Measurements from ENCODE around the gene TAS2R38. TPM values are rescaled to one million over a fixed set of nuclear protein-coding genes. Genes with fewer than 3 reads are reported as not detected.

Gene TAS2R38
- total RNA-seq, 1 donor from 2014 or later, result not detected

- no peak for FAIRE-seq
- Histone ChIP-seq H3K9me3 (ENCODE audit: insufficient read depth, low read depth, low read length) (no peaks in the 10 kb centered on the region), H2AFZ (ENCODE audit: low read depth, low read length) (no peak overlapping the region), H3K4me3 (ENCODE audit: insufficient read depth, low read depth, low read length) (no peak overlapping the region), H3K9ac (ENCODE audit: low read length) (no peak overlapping the region), H3K4me2 (ENCODE audit: low read length) (no peak overlapping the region), H4K20me1 (ENCODE audit: insufficient read depth, low read length) (no peaks in the 10 kb centered on the region), H3K79me2 (ENCODE audit: insufficient read depth, low read length) (no peaks in the 10 kb centered on the region), H3K4me1 (ENCODE audit: insufficient read depth, low read length) (no peaks in the 10 kb centered on the region), H3K36me3 (ENCODE audit: insufficient read depth, low read length) (no peaks in the 10 kb centered on the region), H3K27me3 (ENCODE audit: insufficient read depth, low read length) (no peaks in the 10 kb centered on the region), H3K27ac (ENCODE audit: low read depth, low read length) (no peak overlapping the region)
- TF ChIP-seq EZH2 (IDR thresholded peaks at IDR 0.05; ENCODE audit: insufficient read depth, low read length) (no peak), CTCF (IDR thresholded peaks at IDR 0.05; ENCODE audit: insufficient read depth, low read depth, low read length) (no peak)
- Mint-ChIP-seq H3K4me1 (ENCODE audit: low read depth, unreplicated experiment) (peaks cover 6% of the 10 kb centered on the region), H3K4me3 (ENCODE audit: unreplicated experiment) (no peak overlapping the region), H3K9me3 (ENCODE audit: unreplicated experiment) (peaks cover 3% of the 10 kb centered on the region), H3K27me3 (ENCODE audit: low read depth, unreplicated experiment) (no peaks in the 10 kb centered on the region), H3K36me3 (ENCODE audit: low read depth, unreplicated experiment) (no peaks in the 10 kb centered on the region), H3K27ac (ENCODE audit: unreplicated experiment) (peak overlapping the region; percentile 45)
- no peak for DNase-seq (ENCODE audit: low read depth)
Observed at GRCh38 chr7:142012825-142013511, 39.4 kb upstream of the TAS2R38 start.

GRCh38 chr7:142010952-142011548 is 37.5 kb upstream of the TAS2R38 start:
- H2AFZ ChIP-seq (ENCODE audit: low read depth, low read length), result no peak overlapping the region
- H3K36me3 ChIP-seq (ENCODE audit: insufficient read depth, low read length), result no peaks in the 10 kb centered on the region
- FAIRE-seq (no peak), DNase-seq (ENCODE audit: low read depth) (no peak)
- Mint-ChIP-seq H3K27me3 (ENCODE audit: low read depth, unreplicated experiment) (no peaks in the 10 kb centered on the region), H3K27ac (ENCODE audit: unreplicated experiment) (no peak overlapping the region), H3K4me1 (ENCODE audit: low read depth, unreplicated experiment) (peaks cover 6% of the 10 kb centered on the region), H3K36me3 (ENCODE audit: low read depth, unreplicated experiment) (no peaks in the 10 kb centered on the region), H3K9me3 (ENCODE audit: unreplicated experiment) (peaks cover 3% of the 10 kb centered on the region), H3K4me3 (ENCODE audit: unreplicated experiment) (no peak overlapping the region)
- H3K4me2 ChIP-seq (ENCODE audit: low read length), result no peak overlapping the region
- H3K79me2 ChIP-seq (ENCODE audit: insufficient read depth, low read length), result no peaks in the 10 kb centered on the region
- H4K20me1 ChIP-seq (ENCODE audit: insufficient read depth, low read length), result no peaks in the 10 kb centered on the region
- H3K9ac ChIP-seq (ENCODE audit: low read length), result no peak overlapping the region
- no peak overlapping the region for H3K27ac ChIP-seq (ENCODE audit: low read depth, low read length)
- no peaks in the 10 kb centered on the region for H3K9me3 ChIP-seq (ENCODE audit: insufficient read depth, low read depth, low read length)
- no peak overlapping the region for H3K4me3 ChIP-seq (ENCODE audit: insufficient read depth, low read depth, low read length)
- TF ChIP-seq EZH2 (IDR thresholded peaks at IDR 0.05; ENCODE audit: insufficient read depth, low read length), result no peak
- TF ChIP-seq CTCF (IDR thresholded peaks at IDR 0.05; ENCODE audit: insufficient read depth, low read depth, low read length), result no peak
- no peaks in the 10 kb centered on the region for H3K4me1 ChIP-seq (ENCODE audit: insufficient read depth, low read length)
- no peaks in the 10 kb centered on the region for H3K27me3 ChIP-seq (ENCODE audit: insufficient read depth, low read length)

GRCh38 chr7:142009187-142009586 is 35.6 kb upstream of the TAS2R38 start:
- Mint-ChIP-seq H3K36me3 (ENCODE audit: low read depth, unreplicated experiment) (no peaks in the 10 kb centered on the region), H3K4me1 (ENCODE audit: low read depth, unreplicated experiment) (peaks cover 6% of the 10 kb centered on the region), H3K9me3 (ENCODE audit: unreplicated experiment) (peaks cover 3% of the 10 kb centered on the region), H3K27ac (ENCODE audit: unreplicated experiment) (no peak overlapping the region), H3K4me3 (ENCODE audit: unreplicated experiment) (no peak overlapping the region), H3K27me3 (ENCODE audit: low read depth, unreplicated experiment) (no peaks in the 10 kb centered on the region)
- Histone ChIP-seq H3K79me2 (ENCODE audit: insufficient read depth, low read length) (no peaks in the 10 kb centered on the region), H3K9me3 (ENCODE audit: insufficient read depth, low read depth, low read length) (no peaks in the 10 kb centered on the region), H2AFZ (ENCODE audit: low read depth, low read length) (no peak overlapping the region), H3K36me3 (ENCODE audit: insufficient read depth, low read length) (no peaks in the 10 kb centered on the region), H3K4me3 (ENCODE audit: insufficient read depth, low read depth, low read length) (no peak overlapping the region), H3K9ac (ENCODE audit: low read length) (no peak overlapping the region), H3K27me3 (ENCODE audit: insufficient read depth, low read length) (no peaks in the 10 kb centered on the region), H3K27ac (ENCODE audit: low read depth, low read length) (no peak overlapping the region), H3K4me1 (ENCODE audit: insufficient read depth, low read length) (no peaks in the 10 kb centered on the region), H3K4me2 (ENCODE audit: low read length) (no peak overlapping the region), H4K20me1 (ENCODE audit: insufficient read depth, low read length) (no peaks in the 10 kb centered on the region)
- FAIRE-seq, result no peak
- DNase-seq (ENCODE audit: low read depth), result no peak
- TF ChIP-seq EZH2 (IDR thresholded peaks at IDR 0.05; ENCODE audit: insufficient read depth, low read length), result no peak
- no peak for TF ChIP-seq CTCF (IDR thresholded peaks at IDR 0.05; ENCODE audit: insufficient read depth, low read depth, low read length)

Measured in astrocyte (in vitro differentiated cells and primary cell).